GM12864 (cell line): ENCODE data around the gene TOR1A.
"Not testable (repeated sequence)": the region's sequence is repeated elsewhere in the genome, so short reads cannot be mapped to it uniquely, and the experiment has no call there.

Experiments used
- DNase-seq: peaks from one replicate; pipeline ENCODE4 v3.0.0-alpha.2; 2011; ENCODE audit warnings: low read depth
- H3K4me3 ChIP-seq: 2 replicates; pipeline ENCODE4 v1.5.1; 2011; ENCODE audit warnings: mild to moderate bottlenecking, low read depth, low read length, control low read depth
- CTCF ChIP-seq: IDR thresholded peaks from 2 replicates; pipeline ENCODE4 v1.5.1; 2011; ENCODE audit warnings: low read depth, mild to moderate bottlenecking, moderate library complexity, low read length, control low read depth, inconsistent platforms; ENCODE audit errors: missing control alignments

TOR1A gene

GRCh38 chr9:129781131-129781530, 42.8 kb downstream of the TOR1A start:
- H3K4me3 ChIP-seq, result no peak overlapping the region
- no peak for DNase-seq
- TF ChIP-seq CTCF, result no peak

DNA sequence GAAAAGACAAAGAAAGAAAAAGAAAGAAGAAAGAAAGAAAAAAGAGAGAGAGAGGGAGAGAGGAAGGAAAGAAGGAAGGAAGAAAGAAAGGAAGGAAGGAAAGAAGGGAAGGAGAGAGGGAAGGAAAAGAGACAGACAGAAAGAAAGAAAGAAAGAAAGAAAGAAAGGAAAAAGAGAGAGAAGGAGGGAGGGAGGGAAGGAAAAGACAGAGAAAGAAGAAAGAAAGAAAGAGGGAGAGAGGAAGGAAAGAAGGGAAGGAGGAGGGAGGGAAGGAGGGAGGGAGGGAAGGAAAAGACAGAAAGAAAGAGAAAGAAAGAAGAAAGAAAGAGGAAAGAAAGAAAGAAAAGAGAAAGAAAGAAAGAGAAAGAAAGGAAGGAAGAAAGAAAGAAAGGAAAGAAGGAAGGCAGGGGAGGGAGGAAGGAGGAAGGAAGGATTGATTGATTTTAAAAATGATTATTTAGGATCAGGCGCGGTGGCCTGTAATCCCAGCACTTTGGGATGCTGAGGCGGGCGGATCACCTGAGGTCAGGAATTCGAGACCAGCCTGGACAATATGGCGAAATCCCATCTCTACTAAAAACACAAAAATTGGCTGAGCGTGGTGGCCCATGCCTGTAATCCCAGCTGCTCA, 44.3 kb downstream of the TOR1A start:
- no peak overlapping the region for H3K4me3 ChIP-seq
- no peak for TF ChIP-seq CTCF
- DNase-seq, result no peak

DNA sequence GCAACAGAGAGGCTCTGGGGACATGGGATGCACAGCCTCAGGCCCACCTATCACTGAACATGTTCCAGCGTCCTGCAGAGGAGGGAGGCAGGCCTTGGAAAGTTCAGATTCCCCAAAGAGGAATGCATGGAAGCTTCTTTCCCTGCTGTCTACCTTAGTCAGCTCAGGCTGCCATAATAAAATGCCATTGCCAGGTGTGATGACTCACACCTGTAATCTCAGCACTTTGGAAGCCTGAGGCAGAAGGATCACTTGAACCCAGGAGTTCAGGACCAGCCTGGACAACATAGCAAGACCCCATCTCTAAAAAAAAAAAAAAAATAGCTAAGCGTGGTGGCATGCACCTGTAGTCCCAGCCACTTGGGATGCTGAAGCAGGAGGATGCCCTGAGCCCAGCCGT, 45.5 kb downstream of the TOR1A start:
- TF ChIP-seq CTCF, result no peak
- no peak for DNase-seq
- H3K4me3 ChIP-seq, result no peak overlapping the region

DNA sequence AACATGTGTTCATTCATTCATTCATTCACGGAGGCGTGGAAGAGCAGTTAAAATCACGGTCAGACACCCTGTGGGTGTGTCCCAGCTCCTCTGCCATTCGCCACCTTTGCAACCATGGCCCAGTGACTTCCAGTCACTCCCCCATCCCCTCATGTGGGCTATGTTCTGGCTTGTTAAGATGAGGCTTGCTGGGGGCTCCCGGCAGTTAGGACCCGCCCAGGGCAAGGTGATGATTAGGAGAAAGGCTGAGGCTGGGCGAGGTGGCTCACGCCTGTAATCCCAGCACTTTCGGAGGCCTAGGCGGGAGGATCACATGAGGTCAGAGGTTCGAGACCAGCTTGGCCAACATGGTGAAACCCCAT, 46.2 kb downstream of the TOR1A start:
- DNase-seq, result no peak
- no peak overlapping the region for H3K4me3 ChIP-seq
- no peak for TF ChIP-seq CTCF

DNA sequence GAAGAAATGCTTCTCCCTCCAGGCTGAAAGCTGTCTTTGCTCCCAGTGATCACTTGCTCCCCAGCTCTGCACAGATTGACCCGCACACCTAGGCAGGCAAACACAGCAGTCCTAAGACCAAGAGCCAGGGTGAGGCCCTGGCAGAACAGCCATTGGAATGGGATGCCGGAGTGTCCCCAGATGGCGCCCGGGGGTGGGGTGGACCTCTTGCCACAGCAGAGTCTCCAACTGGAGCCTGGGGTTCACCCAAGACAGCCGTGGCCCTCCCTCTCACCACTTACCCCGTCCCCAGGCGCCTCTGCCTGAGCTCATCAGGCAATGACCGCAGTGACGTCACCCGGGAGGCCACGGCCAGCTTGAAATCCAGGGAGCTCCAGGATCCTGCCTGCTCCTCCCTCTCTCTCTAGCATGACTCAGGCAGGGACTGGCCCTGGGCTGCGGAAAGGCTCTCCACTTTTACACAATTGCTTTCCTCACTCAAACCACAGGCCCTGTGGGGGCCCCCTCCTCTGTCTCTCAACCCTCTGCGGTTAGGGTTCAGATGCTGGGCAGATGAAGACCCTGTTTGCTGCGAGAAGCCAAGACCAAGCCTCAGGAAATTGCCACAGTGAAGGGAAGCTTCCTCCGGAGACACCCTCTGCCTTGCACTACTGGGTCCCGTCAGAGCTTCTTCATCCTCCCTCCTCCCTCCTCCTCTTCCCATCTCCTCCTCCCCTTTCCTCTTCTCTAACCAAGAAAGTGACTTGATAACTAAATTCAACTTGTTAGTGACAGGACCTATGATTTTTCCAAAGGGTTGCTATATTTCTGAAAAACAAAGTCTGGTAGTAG, 46.8 kb downstream of the TOR1A start:
- no peak for TF ChIP-seq CTCF
- DNase-seq, result no peak
- no peak overlapping the region for H3K4me3 ChIP-seq

DNA sequence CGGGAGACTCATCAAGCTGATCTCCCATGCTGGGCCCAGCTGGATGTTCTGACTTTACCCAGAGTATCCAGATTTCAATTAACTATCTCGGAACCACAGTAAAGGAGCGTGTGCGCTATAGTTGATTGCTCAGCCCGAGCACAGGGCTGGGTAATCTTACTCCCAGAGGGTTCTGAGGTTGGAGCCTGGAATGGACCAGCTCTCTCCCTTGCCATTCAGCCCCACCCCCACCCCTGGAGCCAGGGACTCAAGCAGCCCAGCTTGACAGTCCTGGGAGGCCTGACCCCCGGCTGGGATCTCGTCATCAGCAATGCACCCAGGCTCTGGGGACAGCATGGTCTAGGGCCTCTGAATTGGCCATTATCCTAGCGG, 47.4 kb downstream of the TOR1A start:
- no peak for DNase-seq
- H3K4me3 ChIP-seq, result no peak overlapping the region
- TF ChIP-seq CTCF, result no peak

- not testable (repeated sequence) for H3K4me3 ChIP-seq, DNase-seq
Measured at GRCh38 chr9:129776096-129776495, 47.8 kb downstream of the TOR1A start.
